Keratinocyte (primary cell): Measurements from ENCODE around the gene FAM13C.

Experiments
- CTCF ChIP-seq, 3 experiments: IDR thresholded peaks in 1 of 3; conservative IDR thresholded peaks in 1 of 3; optimal IDR thresholded peaks in 1 of 3; 2 replicates in 2 of 3; 3 replicates in 1 of 3; pipeline versions ENCODE3 to v1.5.1; 2011; ENCODE audit warnings: low read length in 3 of 3, mild to moderate bottlenecking in 3 of 3, moderate library complexity in 2 of 3, control low read depth in 1 of 3, inconsistent platforms in 1 of 3; ENCODE audit not compliant: insufficient read depth in 2 of 3; ENCODE audit errors: extremely low read depth in 1 of 3
- EZH2 ChIP-seq: IDR thresholded peaks from one replicate; pipeline ENCODE4 v1.6.1; 2012; ENCODE audit warnings: inconsistent platforms, mild to moderate bottlenecking, low read length, moderate library complexity

GRCh38 chr10:59290448-59290847 is 71.9 kb downstream of the FAM13C start:
- peak in 2 of 3 experiments; percentile 5 to 29 for TF ChIP-seq CTCF (optimal IDR thresholded peaks at IDR 0.05 in 1 of 3, IDR thresholded peaks at IDR 0.05 in 1 of 3, conservative IDR thresholded peaks at IDR 0.05 in 1 of 3; ENCODE audit: extremely low read depth in 1 of 3, insufficient read depth in 2 of 3, low read length in 3 of 3)
- TF ChIP-seq EZH2, result no peak
